ENCODE data around the gene COL17A1. TPM values are rescaled to one million over a fixed set of nuclear protein-coding genes. Genes with fewer than 3 reads are reported as not detected.

Gene COL17A1
- total and polyA plus RNA-seq, 2 of the 13 experiments (the other 11 are each of a cell fraction or from before 2014, with no cell fraction given), result 0.03 TPM; not detected in 1

GRCh38 chr10:104120903-104121484 is 35.3 kb upstream of the COL17A1 start (continued):
- no peak for TF ChIP-seq ZFP91 (CRISPR knock-in tag; IDR thresholded peaks at IDR 0.05; ENCODE audit: borderline replicate concordance)
- TF ChIP-seq ZBTB7A (CRISPR knock-in tag; IDR thresholded peaks at IDR 0.05), result peak; percentile 34; the same call in 1 of the 2 replicates
- TF ChIP-seq GRHL1 (CRISPR knock-in tag; conservative IDR thresholded peaks at IDR 0.05), result no peak
- TF ChIP-seq HNF1B (CRISPR knock-in tag; IDR thresholded peaks at IDR 0.05), result no peak
- TF ChIP-seq ASH2L (IDR thresholded peaks at IDR 0.05; ENCODE audit: insufficient read length, low read depth, low read length), result no peak
- no peak for TF ChIP-seq TARDBP (CRISPR knock-in tag; IDR thresholded peaks at IDR 0.05)
- no peak; the same call in 1 of the 2 replicates for TF ChIP-seq ZNF691 (CRISPR knock-in tag; IDR thresholded peaks at IDR 0.05; ENCODE audit: borderline replicate concordance, low read depth)
- TF ChIP-seq ZNF850 (CRISPR knock-in tag; conservative IDR thresholded peaks at IDR 0.05), result no peak
- TF ChIP-seq XBP1 (CRISPR knock-in tag; IDR thresholded peaks at IDR 0.05), result no peak
- TF ChIP-seq ZBTB25 (CRISPR knock-in tag; IDR thresholded peaks at IDR 0.05), result peak; percentile 45; the same call in 1 of the 2 replicates
- TF ChIP-seq NR2C2 (CRISPR knock-in tag; IDR thresholded peaks at IDR 0.05; ENCODE audit: borderline replicate concordance), result no peak
- no peak for TF ChIP-seq MNT (IDR thresholded peaks at IDR 0.05)
- TF ChIP-seq ARID3A (IDR thresholded peaks at IDR 0.05; ENCODE audit: low read depth, low read length), result 0 out of 2 replicates have a peak, but pooled peaks have one; percentile 17
- TF ChIP-seq RXRA (CRISPR knock-in tag; IDR thresholded peaks at IDR 0.05), result no peak
- TF ChIP-seq ZNF513 (CRISPR knock-in tag; conservative IDR thresholded peaks at IDR 0.05), result no peak
- TF ChIP-seq U2AF2 (IDR thresholded peaks at IDR 0.05; ENCODE audit: low read depth, low read length), result no peak
